Right lobe of liver (tissue), 4 donors: ENCODE measurements around the gene CHST15.

Experiments used
- POLR2A ChIP-seq: fragments of 450-650 bp; IDR thresholded peaks from one replicate; pipeline ENCODE4 v1.6.1; 2017; ENCODE audit warnings: antibody characterized with exemption, mild to moderate bottlenecking
- TF ChIP-seq, protein P1 (sequence below), 4 donors: fragments of 200-600 bp in 3 of 4; fragments of 450-650 bp in 1 of 4; IDR thresholded peaks; one replicate each; pipeline versions ENCODE4 v1.5.1 to v1.8.0; 2016 to 2022; ENCODE audit warnings: antibody characterized with exemption in 4 of 4, mild to moderate bottlenecking in 2 of 4
- donor health status: DM: no; HTN: no; CAD: no.
- donor health status: DM: no; HTN: no; CAD: no.
- donor health status: DM: no; HTN: yes; CAD: no.

DNA sequence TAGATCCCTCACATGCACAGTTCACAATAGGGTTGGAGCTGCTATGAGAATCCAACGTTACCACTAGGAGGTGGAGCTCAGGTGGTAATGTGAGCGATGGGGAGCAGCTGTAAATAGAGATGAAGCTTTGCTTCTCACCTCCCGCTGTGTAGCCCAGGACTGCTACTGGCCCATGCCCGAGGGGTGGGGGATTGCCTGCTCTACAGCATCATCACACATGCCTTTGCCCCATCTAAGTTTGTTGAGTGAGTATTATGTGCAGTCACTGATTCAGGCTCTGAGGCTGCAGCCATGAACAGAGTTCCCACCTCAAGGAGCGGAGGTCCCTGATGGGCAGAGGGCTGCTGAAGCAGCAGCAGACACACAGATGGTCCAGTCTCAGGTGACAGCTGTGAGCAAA, 94.1 kb downstream of the CHST15 start:
- TF ChIP-seq, protein P1, sequence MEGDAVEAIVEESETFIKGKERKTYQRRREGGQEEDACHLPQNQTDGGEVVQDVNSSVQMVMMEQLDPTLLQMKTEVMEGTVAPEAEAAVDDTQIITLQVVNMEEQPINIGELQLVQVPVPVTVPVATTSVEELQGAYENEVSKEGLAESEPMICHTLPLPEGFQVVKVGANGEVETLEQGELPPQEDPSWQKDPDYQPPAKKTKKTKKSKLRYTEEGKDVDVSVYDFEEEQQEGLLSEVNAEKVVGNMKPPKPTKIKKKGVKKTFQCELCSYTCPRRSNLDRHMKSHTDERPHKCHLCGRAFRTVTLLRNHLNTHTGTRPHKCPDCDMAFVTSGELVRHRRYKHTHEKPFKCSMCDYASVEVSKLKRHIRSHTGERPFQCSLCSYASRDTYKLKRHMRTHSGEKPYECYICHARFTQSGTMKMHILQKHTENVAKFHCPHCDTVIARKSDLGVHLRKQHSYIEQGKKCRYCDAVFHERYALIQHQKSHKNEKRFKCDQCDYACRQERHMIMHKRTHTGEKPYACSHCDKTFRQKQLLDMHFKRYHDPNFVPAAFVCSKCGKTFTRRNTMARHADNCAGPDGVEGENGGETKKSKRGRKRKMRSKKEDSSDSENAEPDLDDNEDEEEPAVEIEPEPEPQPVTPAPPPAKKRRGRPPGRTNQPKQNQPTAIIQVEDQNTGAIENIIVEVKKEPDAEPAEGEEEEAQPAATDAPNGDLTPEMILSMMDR (IDR thresholded peaks at IDR 0.05): no peak
- no peak for TF ChIP-seq POLR2A
